OCI-LY7 (cell line): ENCODE measurements around the gene POLD3.

Source experiments
- CTCF ChIP-seq: fragments of 200-600 bp; sonication (generic); conservative IDR thresholded peaks from 2 replicates; pipeline ENCODE4 v1.5.1; 2014; ENCODE audit warnings: mild to moderate bottlenecking, antibody characterized with exemption, low read length, moderate library complexity, mixed read lengths
- EZH2phosphoT487 ChIP-seq: fragments of 200-600 bp; sonication (generic); IDR thresholded peaks from 2 replicates; pipeline ENCODE4 v1.6.1; 2018; ENCODE audit warnings: low read depth, borderline replicate concordance, mild to moderate bottlenecking, mixed run types, antibody characterized with exemption, low read length, moderate library complexity, mixed read lengths

GRCh38 chr11:74669211-74670160 is 77.1 kb downstream of the POLD3 start:
- no peak for TF ChIP-seq CTCF
- TF ChIP-seq EZH2phosphoT487 = no peak
